OCI-LY1 (cell line): ENCODE data around the gene ANKRD13C.

Source experiments
- H2AFZ ChIP-seq: fragments of 200-600 bp; sonication (generic), shearing (Covaris generic); 2 replicates; pipeline ENCODE4 v1.6.0; 2014; ENCODE audit warnings: antibody characterized with exemption, mild to moderate bottlenecking, low read length
- H3F3A ChIP-seq: fragments of 200-600 bp; sonication (generic), shearing (Covaris generic); 2 replicates; pipeline ENCODE4 v1.6.0; 2014; ENCODE audit warnings: mild to moderate bottlenecking, antibody characterized with exemption, low read length, moderate library complexity; ENCODE audit not compliant: insufficient read depth
- H3K27ac ChIP-seq: fragments of 200-600 bp; sonication (generic); 2 replicates; pipeline ENCODE4 v1.5.1; 2014; ENCODE audit warnings: low read length, mixed run types, mild to moderate bottlenecking, low read depth; ENCODE audit not compliant: poor library complexity, severe bottlenecking
- H3K27me3 ChIP-seq: fragments of 200-600 bp; sonication (generic); 2 replicates; pipeline ENCODE4 v1.6.0; 2014; ENCODE audit warnings: antibody characterized with exemption, mild to moderate bottlenecking, low read length, moderate library complexity; ENCODE audit not compliant: insufficient read depth
- H3K36me3 ChIP-seq: fragments of 200-600 bp; sonication (generic); 2 replicates; pipeline ENCODE4 v1.6.1; 2014; ENCODE audit warnings: mild to moderate bottlenecking, antibody characterized with exemption, low read length, moderate library complexity, mixed read lengths; ENCODE audit not compliant: insufficient read depth
- H3K4me1 ChIP-seq: fragments of 200-600 bp; sonication (generic); 2 replicates; pipeline ENCODE4 v1.5.1; 2014; ENCODE audit warnings: mild to moderate bottlenecking, low read length, moderate library complexity; ENCODE audit not compliant: insufficient read depth, severe bottlenecking
- H3K4me2 ChIP-seq: fragments of 200-600 bp; sonication (generic), shearing (Covaris generic); 2 replicates; pipeline ENCODE4 v1.6.1; 2014; ENCODE audit warnings: low read length
- H3K4me3 ChIP-seq: fragments of 200-600 bp; sonication (generic); 2 replicates; pipeline ENCODE4 v1.5.1; 2014; ENCODE audit warnings: low read length, low read depth, mild to moderate bottlenecking, mixed read lengths; ENCODE audit not compliant: poor library complexity, severe bottlenecking
- H3K79me2 ChIP-seq: fragments of 200-600 bp; shearing (Covaris generic); 2 replicates; pipeline ENCODE4 v1.6.1; 2016; ENCODE audit warnings: mixed run types, low read length, mixed read lengths; ENCODE audit not compliant: insufficient read depth
- H3K9ac ChIP-seq: fragments of 200-600 bp; sonication (generic), shearing (Covaris generic); 2 replicates; pipeline ENCODE4 v1.6.1; 2014; ENCODE audit warnings: mild to moderate bottlenecking, low read length, mixed read lengths
- H3K9me2 ChIP-seq: fragments of 200-600 bp; sonication (generic), shearing (Covaris generic); 2 replicates; pipeline ENCODE4 v1.6.1; 2014; ENCODE audit warnings: low read depth, mild to moderate bottlenecking, low read length, mixed read lengths
- H3K9me3 ChIP-seq: fragments of 200-600 bp; shearing (Covaris generic); 2 replicates; pipeline ENCODE4 v1.6.1; 2014; ENCODE audit warnings: low read length, mixed read lengths
- H4K20me1 ChIP-seq: fragments of 200-600 bp; sonication (generic), shearing (Covaris generic); 2 replicates; pipeline ENCODE4 v1.6.0; 2016; ENCODE audit warnings: mild to moderate bottlenecking, low read length; ENCODE audit not compliant: insufficient read depth
- EZH2 ChIP-seq: fragments of 200-600 bp; sonication (generic), shearing (Covaris generic); IDR thresholded peaks from 2 replicates; pipeline ENCODE4 v1.8.0; 2017; ENCODE audit warnings: borderline replicate concordance, mixed run types, mild to moderate bottlenecking, antibody characterized with exemption, low read length, moderate library complexity, mixed read lengths
- TF ChIP-seq, protein P1 (sequence below): fragments of 200-600 bp; sonication (generic), shearing (Covaris generic); IDR thresholded peaks from 2 replicates; pipeline ENCODE4 v1.5.1; 2017; ENCODE audit warnings: mild to moderate bottlenecking, antibody characterized with exemption, low read length, moderate library complexity, mixed read lengths

The ANKRD13C gene

DNA sequence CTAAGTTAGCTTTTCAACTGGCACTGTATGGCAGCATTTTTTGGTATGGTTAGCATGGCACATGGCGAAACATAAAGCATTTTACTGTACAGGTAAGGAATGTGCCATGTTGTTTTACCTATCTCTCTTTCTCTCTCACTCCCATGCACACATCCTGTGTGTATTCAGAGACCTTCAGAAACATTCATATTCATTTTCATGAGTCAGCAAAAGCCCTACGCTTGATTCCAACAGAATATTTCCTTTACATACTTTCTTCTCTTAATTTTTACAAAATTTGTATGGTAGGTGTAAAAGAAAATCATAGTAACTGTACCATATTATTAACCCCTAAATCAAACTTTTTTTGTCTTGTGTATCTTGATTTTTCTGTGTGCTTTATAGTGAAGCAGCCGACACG is 123.0 kb downstream of the ANKRD13C start:
- Histone ChIP-seq H2AFZ (no peak overlapping the region), H4K20me1 (peaks cover 5% of the 10 kb centered on the region; the same call in 1 of the 2 replicates), H3K4me3 (no peak overlapping the region), H3K9me3 (no peaks in the 10 kb centered on the region), H3F3A (no peaks in the 10 kb centered on the region), H3K4me2 (no peak overlapping the region), H3K9me2 (no peaks in the 10 kb centered on the region), H3K27me3 (no peaks in the 10 kb centered on the region), H3K27ac (no peak overlapping the region), H3K9ac (no peak overlapping the region), H3K79me2 (peaks cover 26% of the 10 kb centered on the region), H3K4me1 (no peaks in the 10 kb centered on the region), H3K36me3 (peaks cover 100% of the 10 kb centered on the region)
- no peak for TF ChIP-seq EZH2
- TF ChIP-seq, protein P1, sequence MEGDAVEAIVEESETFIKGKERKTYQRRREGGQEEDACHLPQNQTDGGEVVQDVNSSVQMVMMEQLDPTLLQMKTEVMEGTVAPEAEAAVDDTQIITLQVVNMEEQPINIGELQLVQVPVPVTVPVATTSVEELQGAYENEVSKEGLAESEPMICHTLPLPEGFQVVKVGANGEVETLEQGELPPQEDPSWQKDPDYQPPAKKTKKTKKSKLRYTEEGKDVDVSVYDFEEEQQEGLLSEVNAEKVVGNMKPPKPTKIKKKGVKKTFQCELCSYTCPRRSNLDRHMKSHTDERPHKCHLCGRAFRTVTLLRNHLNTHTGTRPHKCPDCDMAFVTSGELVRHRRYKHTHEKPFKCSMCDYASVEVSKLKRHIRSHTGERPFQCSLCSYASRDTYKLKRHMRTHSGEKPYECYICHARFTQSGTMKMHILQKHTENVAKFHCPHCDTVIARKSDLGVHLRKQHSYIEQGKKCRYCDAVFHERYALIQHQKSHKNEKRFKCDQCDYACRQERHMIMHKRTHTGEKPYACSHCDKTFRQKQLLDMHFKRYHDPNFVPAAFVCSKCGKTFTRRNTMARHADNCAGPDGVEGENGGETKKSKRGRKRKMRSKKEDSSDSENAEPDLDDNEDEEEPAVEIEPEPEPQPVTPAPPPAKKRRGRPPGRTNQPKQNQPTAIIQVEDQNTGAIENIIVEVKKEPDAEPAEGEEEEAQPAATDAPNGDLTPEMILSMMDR = no peak

GRCh38 chr1:70228670-70229069 is 125.9 kb downstream of the ANKRD13C start:
- Histone ChIP-seq H3K4me1 (peaks cover 14% of the 10 kb centered on the region), H3K9me2 (no peaks in the 10 kb centered on the region)

DNA sequence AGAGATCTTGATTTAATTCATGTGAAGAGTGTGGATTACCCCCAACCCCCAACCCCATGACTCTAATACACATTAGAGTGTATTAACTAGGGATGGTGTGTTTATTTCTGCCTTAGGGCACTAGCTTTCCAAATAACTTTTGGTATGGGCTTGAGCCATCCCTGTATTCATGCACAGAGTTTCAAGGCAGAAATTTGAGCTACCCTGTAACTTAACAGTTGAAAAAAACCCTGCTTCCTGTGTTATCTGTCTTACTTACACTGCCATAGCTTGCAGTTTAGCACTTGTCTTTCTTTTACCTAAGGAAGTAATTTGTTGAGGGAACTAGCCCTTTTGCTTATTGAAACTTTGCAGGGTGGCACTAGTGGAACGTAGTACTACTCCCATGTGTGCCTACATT is 127.1 kb downstream of the ANKRD13C start:
- peaks cover 96% of the 10 kb centered on the region for H3K36me3 ChIP-seq
- no peaks in the 10 kb centered on the region for H3F3A ChIP-seq
- no peak overlapping the region for H3K27ac ChIP-seq
- TF ChIP-seq EZH2 = no peak
- TF ChIP-seq, protein P1 = no peak
- H4K20me1 ChIP-seq = peaks cover 15% of the 10 kb centered on the region; the same call in 1 of the 2 replicates
- H3K27me3 ChIP-seq = no peaks in the 10 kb centered on the region
- H3K79me2 ChIP-seq = peaks cover 66% of the 10 kb centered on the region
- H3K4me3 ChIP-seq = no peak overlapping the region
- H3K9me3 ChIP-seq = no peaks in the 10 kb centered on the region
- H3K9ac ChIP-seq = no peak overlapping the region
- no peak overlapping the region for H2AFZ ChIP-seq
- H3K9me2 ChIP-seq = no peaks in the 10 kb centered on the region
- no peak overlapping the region for H3K4me2 ChIP-seq
- H3K4me1 ChIP-seq = peaks cover 27% of the 10 kb centered on the region

More at GRCh38 chr1:70228670-70229069, 125.9 kb downstream of the ANKRD13C start:
- Histone ChIP-seq H4K20me1 (peaks cover 12% of the 10 kb centered on the region; the same call in 1 of the 2 replicates), H3K9ac (no peak overlapping the region), H3K4me3 (no peak overlapping the region), H3K79me2 (peaks cover 54% of the 10 kb centered on the region), H3K27me3 (no peaks in the 10 kb centered on the region), H3F3A (no peaks in the 10 kb centered on the region), H3K9me3 (no peaks in the 10 kb centered on the region), H2AFZ (no peak overlapping the region), H3K27ac (no peak overlapping the region), H3K36me3 (peaks cover 96% of the 10 kb centered on the region), H3K4me2 (no peak overlapping the region)
- TF ChIP-seq, protein P1 = no peak
- TF ChIP-seq EZH2 = no peak
